ENCODE results near the gene ARL8A. TPM values are rescaled to one million over a fixed set of nuclear protein-coding genes. Genes with fewer than 3 reads are reported as not detected.

The ARL8A gene
- total RNA-seq, 2 experiments from 2014 or later = 25.1 to 44.6 TPM

GRCh38 chr1:202157945-202158344 lies 13.4 kb upstream of the ARL8A start:
- Histone ChIP-seq H2AFZ (ENCODE audit: low read length) (no peak overlapping the region), H3K4me2 (ENCODE audit: low read length) (peak overlapping the region; percentile 95), H3K4me1 (ENCODE audit: insufficient read depth, low read length, poor library complexity, severe bottlenecking) (peaks cover 82% of the 10 kb centered on the region), H3K79me2 (ENCODE audit: insufficient read depth, low read depth, low read length) (peaks cover 30% of the 10 kb centered on the region; the same call in 1 of the 2 replicates), H3K27ac (ENCODE audit: low read depth, low read length, poor library complexity, severe bottlenecking) (peak overlapping the region; percentile 89), H3K4me3 (ENCODE audit: low read depth, low read length, poor library complexity, severe bottlenecking) (peak overlapping the region; percentile 73), H3K9me2 (ENCODE audit: insufficient read depth, low read length) (no peaks in the 10 kb centered on the region), H3K36me3 (ENCODE audit: insufficient read depth, low read length) (peaks cover 50% of the 10 kb centered on the region), H4K20me1 (ENCODE audit: insufficient read depth, low read length) (no peaks in the 10 kb centered on the region), H3K9me3 (ENCODE audit: low read length) (no peaks in the 10 kb centered on the region)
- ChIA-PET POLR2A (no interaction called here), CTCF (ENCODE audit: unreplicated experiment) (interaction anchor here (1.0 kb wide), 1 partner anchor 31 kb away, joined by 6 read pairs; no protein-coding TSS in a partner anchor)
- no peak for DNase-seq (ENCODE audit: low spot score)
- TF ChIP-seq EZH2phosphoT487 (IDR thresholded peaks at IDR 0.05; ENCODE audit: borderline replicate concordance, low read depth, low read length) = no peak
- TF ChIP-seq, protein P1, sequence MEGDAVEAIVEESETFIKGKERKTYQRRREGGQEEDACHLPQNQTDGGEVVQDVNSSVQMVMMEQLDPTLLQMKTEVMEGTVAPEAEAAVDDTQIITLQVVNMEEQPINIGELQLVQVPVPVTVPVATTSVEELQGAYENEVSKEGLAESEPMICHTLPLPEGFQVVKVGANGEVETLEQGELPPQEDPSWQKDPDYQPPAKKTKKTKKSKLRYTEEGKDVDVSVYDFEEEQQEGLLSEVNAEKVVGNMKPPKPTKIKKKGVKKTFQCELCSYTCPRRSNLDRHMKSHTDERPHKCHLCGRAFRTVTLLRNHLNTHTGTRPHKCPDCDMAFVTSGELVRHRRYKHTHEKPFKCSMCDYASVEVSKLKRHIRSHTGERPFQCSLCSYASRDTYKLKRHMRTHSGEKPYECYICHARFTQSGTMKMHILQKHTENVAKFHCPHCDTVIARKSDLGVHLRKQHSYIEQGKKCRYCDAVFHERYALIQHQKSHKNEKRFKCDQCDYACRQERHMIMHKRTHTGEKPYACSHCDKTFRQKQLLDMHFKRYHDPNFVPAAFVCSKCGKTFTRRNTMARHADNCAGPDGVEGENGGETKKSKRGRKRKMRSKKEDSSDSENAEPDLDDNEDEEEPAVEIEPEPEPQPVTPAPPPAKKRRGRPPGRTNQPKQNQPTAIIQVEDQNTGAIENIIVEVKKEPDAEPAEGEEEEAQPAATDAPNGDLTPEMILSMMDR (conservative IDR thresholded peaks at IDR 0.05; ENCODE audit: low read length) = no peak
- no TSS peak for BruUV-seq (replicated peaks)
- intact Hi-C loops (cut with micrococcal nuclease; ENCODE audit: unreplicated experiment) = no loop called here

GRCh38 chr1:202156590-202156989 lies 12.1 kb upstream of the ARL8A start:
- TF ChIP-seq, protein P1 (conservative IDR thresholded peaks at IDR 0.05; ENCODE audit: low read length) = no peak
- no peak for TF ChIP-seq EZH2phosphoT487 (IDR thresholded peaks at IDR 0.05; ENCODE audit: borderline replicate concordance, low read depth, low read length)
- BruUV-seq (replicated peaks) = no TSS peak
- H3K4me2 ChIP-seq (ENCODE audit: low read length) = peak overlapping the region; percentile 12
- no peak for DNase-seq (ENCODE audit: low spot score)
- peak overlapping the region; percentile 21 for H3K27ac ChIP-seq (ENCODE audit: low read depth, low read length, poor library complexity, severe bottlenecking)
- H3K4me1 ChIP-seq (ENCODE audit: insufficient read depth, low read length, poor library complexity, severe bottlenecking) = peaks cover 69% of the 10 kb centered on the region
- H3K9me3 ChIP-seq (ENCODE audit: low read length) = no peaks in the 10 kb centered on the region
- no peaks in the 10 kb centered on the region for H4K20me1 ChIP-seq (ENCODE audit: insufficient read depth, low read length)
- peaks cover 64% of the 10 kb centered on the region for H3K36me3 ChIP-seq (ENCODE audit: insufficient read depth, low read length)
- H3K79me2 ChIP-seq (ENCODE audit: insufficient read depth, low read depth, low read length) = peaks cover 30% of the 10 kb centered on the region; the same call in 1 of the 2 replicates
- ChIA-PET POLR2A (interaction anchor here (0.6 to 1.5 kb wide), 4 partner anchors 13 to 186 kb away, joined by 3 to 7 read pairs (median 4); no protein-coding TSS in a partner anchor), CTCF (ENCODE audit: unreplicated experiment) (interaction anchor here (0.6 kb wide), 1 partner anchor 28 kb away, joined by 9 read pairs; no protein-coding TSS in a partner anchor)
- H3K9me2 ChIP-seq (ENCODE audit: insufficient read depth, low read length) = no peaks in the 10 kb centered on the region
- intact Hi-C loops (cut with micrococcal nuclease; ENCODE audit: unreplicated experiment) = no loop called here
- no peak overlapping the region for H2AFZ ChIP-seq (ENCODE audit: low read length)
- H3K4me3 ChIP-seq (ENCODE audit: low read depth, low read length, poor library complexity, severe bottlenecking) = peak overlapping the region; percentile 12

DNA sequence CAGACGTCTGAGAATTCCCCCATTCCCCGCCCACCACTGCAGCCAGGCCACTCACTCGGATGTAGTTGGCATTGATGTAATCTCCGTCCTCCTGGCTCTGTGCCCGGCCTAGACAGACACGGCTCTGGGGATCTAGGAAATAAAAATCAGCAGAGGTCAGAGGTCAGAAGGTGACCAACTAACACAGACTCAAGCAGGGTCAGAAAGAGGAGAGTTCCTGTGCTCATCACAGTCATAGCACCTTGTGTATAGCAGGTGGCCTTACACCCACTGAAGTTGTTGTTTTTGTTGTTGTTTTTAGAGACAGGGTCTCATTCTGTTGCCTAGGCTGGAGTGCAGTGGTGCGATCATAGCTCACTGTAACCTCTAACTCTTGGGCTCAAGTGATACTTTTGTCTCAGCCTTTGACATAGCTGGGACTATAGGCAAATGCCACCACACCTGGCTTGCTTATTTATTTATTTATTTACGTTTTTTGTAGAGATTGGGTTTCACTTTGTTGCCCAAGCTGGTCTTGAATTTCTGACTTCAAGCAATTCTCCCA lies 11.0 kb upstream of the ARL8A start:
- DNase-seq (ENCODE audit: low spot score) = no peak
- TF ChIP-seq, protein P1 (conservative IDR thresholded peaks at IDR 0.05; ENCODE audit: low read length) = no peak
- intact Hi-C loops (cut with micrococcal nuclease; ENCODE audit: unreplicated experiment) = no loop called here
- no peaks in the 10 kb centered on the region for H3K9me2 ChIP-seq (ENCODE audit: insufficient read depth, low read length)
- H3K79me2 ChIP-seq (ENCODE audit: insufficient read depth, low read depth, low read length) = peaks cover 28% of the 10 kb centered on the region; the same call in 1 of the 2 replicates
- no peaks in the 10 kb centered on the region for H4K20me1 ChIP-seq (ENCODE audit: insufficient read depth, low read length)
- H3K4me1 ChIP-seq (ENCODE audit: insufficient read depth, low read length, poor library complexity, severe bottlenecking) = peaks cover 58% of the 10 kb centered on the region
- no TSS peak for BruUV-seq (replicated peaks)
- CTCF ChIA-PET (ENCODE audit: unreplicated experiment) = interaction anchor here (0.8 to 2.3 kb wide), 7 partner anchors 7 to 34 kb away, joined by 3 to 7 read pairs (median 6); partner anchors contain the start of gene ARL8A
- POLR2A ChIA-PET = interaction anchor here (0.5 to 1.7 kb wide), 5 partner anchors 10 to 826 kb away, joined by 3 to 7 read pairs (median 4); no protein-coding TSS in a partner anchor
- H3K36me3 ChIP-seq (ENCODE audit: insufficient read depth, low read length) = peaks cover 74% of the 10 kb centered on the region
- H3K4me2 ChIP-seq (ENCODE audit: low read length) = peak overlapping the region; percentile 10; the same call in 1 of the 2 replicates
- H2AFZ ChIP-seq (ENCODE audit: low read length) = no peak overlapping the region
- no peaks in the 10 kb centered on the region for H3K9me3 ChIP-seq (ENCODE audit: low read length)
- H3K27ac ChIP-seq (ENCODE audit: low read depth, low read length, poor library complexity, severe bottlenecking) = peak overlapping the region; percentile 21
- no peak overlapping the region for H3K4me3 ChIP-seq (ENCODE audit: low read depth, low read length, poor library complexity, severe bottlenecking)
